HG03521 (cell line): ENCODE results near the gene SMCP.

Source experiments
- ATAC-seq: cut with Tn5 transposase; IDR thresholded peaks from one replicate; pipeline ENCODE4 v1.9.1; 2021; ENCODE audit warnings: mild to moderate bottlenecking, moderate library complexity; ENCODE audit not compliant: unreplicated experiment

Gene SMCP

DNA sequence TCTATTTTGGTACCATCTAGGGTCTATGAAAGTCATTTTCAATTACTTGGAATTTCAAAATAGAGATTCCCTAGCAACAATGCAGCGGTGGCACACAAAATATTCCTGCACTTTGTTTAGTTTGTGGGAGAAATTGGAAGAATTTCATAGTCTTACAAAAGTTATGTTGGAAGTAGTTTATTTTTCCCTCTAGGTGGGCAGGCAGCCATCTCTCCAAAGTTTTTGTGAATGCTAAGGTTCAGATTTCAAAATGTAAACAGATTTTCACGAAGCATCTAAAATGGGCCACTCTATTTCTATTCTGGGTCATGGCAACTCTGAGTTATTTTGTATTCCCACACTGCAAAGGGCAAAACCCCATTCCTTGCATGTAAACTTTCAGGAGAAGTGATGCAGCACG, 8.0 kb downstream of the SMCP start:
- ATAC-seq, result no peak

- ATAC-seq, result no peak
Measured at GRCh38 chr1:152886758-152887409, 8.8 kb downstream of the SMCP start.

DNA sequence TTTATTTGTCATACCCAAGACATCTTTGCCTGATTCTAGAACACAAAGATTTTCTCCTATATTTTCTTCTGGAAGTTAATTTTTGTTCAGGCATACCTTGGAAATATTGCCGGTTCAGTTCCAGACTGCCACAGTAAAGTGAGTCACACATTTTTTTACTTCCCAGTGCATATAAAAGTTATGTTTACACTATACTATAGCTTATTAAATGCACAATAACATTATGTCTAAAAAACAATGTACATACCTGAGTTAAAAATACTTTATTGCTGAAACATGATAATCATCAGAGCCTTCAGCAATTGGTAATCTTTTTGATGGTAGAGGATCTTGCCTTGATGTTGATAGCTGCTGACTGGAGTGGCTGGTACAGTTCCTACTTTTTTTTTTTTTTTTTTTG, 10.0 kb downstream of the SMCP start:
- no peak for ATAC-seq

DNA sequence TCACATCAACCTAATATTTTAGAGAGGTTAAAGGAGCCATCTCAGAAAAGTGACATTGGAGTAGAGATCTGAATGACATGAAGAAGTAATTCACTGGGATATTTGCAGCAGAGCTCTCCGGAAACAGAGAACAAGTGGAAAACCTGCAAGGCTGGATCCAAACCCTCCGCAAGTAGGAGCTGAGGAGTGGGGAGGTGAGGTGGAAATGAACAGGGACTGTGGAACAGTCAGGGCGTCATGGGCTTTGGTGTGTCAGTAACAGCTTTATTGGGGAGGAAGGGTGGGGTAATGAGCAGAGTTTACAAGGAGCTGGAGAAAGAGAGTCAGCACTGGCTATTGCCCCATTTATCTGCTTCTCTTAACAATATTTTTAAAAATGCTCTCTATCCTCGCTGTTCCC, 20.9 kb downstream of the SMCP start:
- ATAC-seq, result no peak

DNA sequence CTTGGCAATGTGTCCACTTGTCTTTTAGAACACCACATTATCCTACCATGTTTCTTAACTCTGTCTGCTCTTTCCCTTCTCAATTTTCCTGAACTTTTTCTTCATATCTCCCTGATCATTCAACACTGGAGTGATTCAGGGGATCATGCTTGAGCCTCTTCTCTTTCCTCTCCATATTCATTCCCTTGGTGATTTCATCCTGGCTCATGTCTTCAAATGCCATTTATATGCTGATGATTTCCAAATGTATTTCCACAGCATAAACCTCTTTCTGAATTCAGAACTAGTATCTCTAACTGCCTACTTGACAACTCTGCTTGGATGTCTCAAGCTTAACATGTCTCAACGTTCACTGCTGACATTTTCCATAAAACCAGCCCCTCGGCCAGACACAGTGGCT, 21.8 kb downstream of the SMCP start:
- ATAC-seq, result no peak

DNA sequence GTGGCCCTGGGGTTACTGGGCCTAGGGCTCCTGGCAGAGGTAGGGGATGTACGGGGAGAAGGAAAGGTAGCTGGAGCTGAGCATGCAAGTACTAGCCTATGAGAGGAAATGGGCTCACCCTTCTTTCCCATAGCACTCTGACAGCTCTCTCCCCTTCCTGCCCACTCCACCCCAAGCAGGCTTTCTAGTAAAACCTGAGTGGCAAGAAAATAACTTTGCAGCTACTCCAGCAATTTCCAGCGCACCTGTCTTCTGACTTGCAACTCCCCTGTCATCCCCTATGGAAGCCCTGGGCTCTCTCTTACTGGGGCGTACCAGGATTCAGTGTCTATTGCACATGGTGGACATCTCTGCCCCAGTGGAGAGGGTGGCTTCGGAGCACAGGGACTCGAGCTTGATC, 23.5 kb downstream of the SMCP start:
- no peak for ATAC-seq

GRCh38 chr1:152902636-152903035, 24.5 kb downstream of the SMCP start:
- no peak for ATAC-seq

GRCh38 chr1:152904688-152905440, 26.7 kb downstream of the SMCP start:
- no peak for ATAC-seq

- no peak for ATAC-seq
Measured at GRCh38 chr1:152906023-152906565, 28.0 kb downstream of the SMCP start.

- no peak for ATAC-seq
Measured at GRCh38 chr1:152907686-152908601, 29.8 kb downstream of the SMCP start, which contains the start of gene IVL. Gene IVL, plus strand, starts transcription at chr1:152908546. Its CDS starts 1,252 bp downstream, at chr1:152909798.

- no peak for ATAC-seq
Measured at GRCh38 chr1:152909206-152909605, 31.1 kb downstream of the SMCP start.

DNA sequence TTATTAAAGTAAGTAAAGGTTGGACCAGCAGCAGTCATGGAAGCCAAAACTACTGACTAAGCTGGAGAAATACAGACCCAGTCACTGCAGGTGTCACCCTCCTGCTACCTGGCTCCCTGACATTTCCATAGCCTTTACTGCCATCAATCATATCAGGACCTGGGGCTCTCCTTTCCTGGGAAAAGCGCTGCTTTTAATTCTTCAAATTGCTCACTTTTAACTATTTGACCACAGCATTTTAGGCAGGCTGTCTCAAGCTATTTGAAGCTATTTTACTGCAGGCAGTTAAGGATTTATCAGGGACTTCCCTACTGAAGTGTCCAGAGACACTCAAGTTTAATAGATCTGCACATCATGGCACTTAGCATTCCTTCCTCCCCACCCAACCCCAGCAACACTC, 34.3 kb downstream of the SMCP start:
- ATAC-seq, result no peak

- ATAC-seq, result no peak
Measured at GRCh38 chr1:152912900-152913299, 34.8 kb downstream of the SMCP start.

DNA sequence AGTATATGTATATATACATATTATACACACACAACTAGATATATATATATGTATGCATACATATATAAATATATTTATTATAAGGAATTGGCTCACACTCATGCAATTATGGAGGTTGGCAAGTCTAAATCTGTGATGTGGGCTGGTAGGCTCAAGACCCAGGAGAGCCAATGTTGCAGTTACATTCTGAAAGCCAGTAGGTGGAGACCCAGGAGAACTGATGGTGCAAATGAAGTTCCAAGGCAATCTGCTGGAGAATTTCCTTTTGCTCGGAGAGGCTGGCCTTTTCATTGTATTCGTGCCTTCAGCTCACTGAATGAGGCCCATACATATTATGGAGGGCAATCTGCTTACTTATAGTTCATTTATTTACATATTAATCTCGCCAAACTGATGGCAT, 39.7 kb downstream of the SMCP start:
- ATAC-seq, result no peak

- ATAC-seq, result no peak
Measured at GRCh38 chr1:152919071-152919470, 40.9 kb downstream of the SMCP start.

DNA sequence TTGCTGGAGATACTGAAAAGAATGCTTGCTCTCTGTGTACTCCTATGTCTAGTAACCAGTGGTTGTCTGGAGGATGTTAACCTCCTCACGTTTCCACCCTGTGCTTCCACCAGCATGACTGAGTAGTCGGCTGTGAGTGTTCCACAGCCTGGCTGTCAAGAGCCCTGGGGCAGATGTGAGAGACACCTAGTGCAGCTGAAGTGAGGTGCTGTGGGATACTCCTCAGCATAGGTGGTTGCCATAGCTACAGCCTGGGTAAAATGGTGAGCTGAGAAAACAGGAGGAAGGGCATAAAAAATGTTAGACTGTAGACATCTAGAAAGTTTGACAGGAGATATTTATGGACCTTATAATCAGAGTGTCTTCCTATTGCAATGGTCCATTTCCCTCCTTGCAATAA, 46.1 kb downstream of the SMCP start:
- ATAC-seq, result no peak

- no peak for ATAC-seq
Measured at GRCh38 chr1:152926091-152926490, 48.0 kb downstream of the SMCP start.

DNA sequence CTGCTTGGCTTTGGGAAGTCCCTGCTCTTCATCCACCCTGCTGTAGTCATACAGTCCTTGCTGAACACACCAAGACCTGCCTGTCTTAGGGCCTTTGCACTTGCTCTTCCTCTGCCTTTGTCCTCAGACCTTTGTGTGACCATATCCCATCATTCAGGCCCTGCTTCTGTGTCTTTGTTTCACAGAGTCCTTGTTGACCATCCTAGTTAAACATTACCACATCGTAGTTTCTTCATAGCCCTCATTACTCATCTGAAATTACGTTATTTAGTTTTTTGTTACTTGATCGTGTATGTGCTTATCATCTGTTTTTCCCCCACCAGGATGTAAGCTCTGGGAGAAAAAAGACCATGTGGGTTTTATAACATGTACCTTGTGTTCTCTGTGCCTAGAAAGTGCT, 50.5 kb downstream of the SMCP start:
- ATAC-seq, result no peak

DNA sequence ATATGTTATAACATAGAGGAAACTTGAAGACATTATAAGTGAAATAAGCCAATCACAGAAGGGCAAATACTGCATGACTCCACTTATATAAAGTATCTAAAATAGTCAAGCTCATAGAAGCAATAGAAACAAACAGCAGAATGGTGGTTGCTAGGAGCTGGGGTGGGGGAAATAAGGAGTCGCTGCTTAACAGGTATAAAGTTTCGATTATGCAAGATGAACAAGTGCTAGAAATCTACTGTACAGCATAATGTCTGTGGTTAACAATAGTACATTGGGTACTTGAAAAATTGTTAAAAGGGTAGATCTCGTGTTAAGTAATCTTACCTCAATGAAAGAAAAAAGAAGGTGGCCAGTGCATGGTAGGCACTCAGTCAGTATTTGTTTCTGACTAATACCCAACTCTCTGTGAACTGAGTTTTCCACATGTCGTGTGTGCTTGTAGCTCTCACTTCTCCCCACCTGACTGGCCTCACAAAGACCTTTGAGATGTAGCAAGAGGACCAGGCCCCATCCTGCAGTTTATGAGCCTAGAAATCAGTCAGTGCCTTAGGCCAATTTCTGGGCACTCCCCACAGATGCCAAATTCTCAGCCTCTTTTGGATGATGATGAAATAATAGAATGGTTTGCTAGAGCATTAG, 54.2 kb downstream of the SMCP start:
- no peak for ATAC-seq

DNA sequence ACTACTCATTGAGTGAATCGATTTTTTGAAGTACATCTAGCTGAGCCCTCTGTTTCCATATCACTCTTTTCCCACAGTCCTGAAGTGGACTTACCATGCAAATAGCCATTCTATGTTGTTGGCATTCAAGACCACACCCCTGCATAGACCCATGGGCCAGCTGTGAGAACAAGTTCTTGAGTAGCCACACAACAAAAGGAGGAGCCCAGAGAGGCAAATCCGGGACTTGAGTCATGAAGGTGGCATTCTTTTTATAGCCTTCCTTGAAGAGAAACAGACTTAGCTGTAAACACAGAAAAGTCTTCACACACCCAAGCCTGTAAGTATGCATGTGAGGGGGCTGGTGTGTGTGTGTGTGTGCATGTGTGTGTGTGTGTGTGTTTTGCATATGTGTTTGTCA, 55.1 kb downstream of the SMCP start:
- no peak for ATAC-seq
